H54 (cell line): Measurements from ENCODE around the gene ASB2.

ENCODE experiments used
- DNase-seq: peaks from one replicate; pipeline ENCODE4 v3.0.0; 2011; ENCODE audit warnings: low spot score, mixed read lengths; ENCODE audit not compliant: insufficient read length
- FAIRE-seq: peaks from 3 replicates; lab custom pipeline; 2011; peaks lifted over from hg19 to GRCh38; lab: Jason Lieb, UNC
- POLR2A ChIP-seq: IDR thresholded peaks from 2 replicates; pipeline ENCODE4 v1.6.1; 2011; ENCODE audit warnings: low read depth, mild to moderate bottlenecking, low read length

ASB2 gene, protein sequence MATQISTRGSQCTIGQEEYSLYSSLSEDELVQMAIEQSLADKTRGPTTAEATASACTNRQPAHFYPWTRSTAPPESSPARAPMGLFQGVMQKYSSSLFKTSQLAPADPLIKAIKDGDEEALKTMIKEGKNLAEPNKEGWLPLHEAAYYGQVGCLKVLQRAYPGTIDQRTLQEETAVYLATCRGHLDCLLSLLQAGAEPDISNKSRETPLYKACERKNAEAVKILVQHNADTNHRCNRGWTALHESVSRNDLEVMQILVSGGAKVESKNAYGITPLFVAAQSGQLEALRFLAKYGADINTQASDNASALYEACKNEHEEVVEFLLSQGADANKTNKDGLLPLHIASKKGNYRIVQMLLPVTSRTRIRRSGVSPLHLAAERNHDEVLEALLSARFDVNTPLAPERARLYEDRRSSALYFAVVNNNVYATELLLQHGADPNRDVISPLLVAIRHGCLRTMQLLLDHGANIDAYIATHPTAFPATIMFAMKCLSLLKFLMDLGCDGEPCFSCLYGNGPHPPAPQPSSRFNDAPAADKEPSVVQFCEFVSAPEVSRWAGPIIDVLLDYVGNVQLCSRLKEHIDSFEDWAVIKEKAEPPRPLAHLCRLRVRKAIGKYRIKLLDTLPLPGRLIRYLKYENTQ

DNA sequence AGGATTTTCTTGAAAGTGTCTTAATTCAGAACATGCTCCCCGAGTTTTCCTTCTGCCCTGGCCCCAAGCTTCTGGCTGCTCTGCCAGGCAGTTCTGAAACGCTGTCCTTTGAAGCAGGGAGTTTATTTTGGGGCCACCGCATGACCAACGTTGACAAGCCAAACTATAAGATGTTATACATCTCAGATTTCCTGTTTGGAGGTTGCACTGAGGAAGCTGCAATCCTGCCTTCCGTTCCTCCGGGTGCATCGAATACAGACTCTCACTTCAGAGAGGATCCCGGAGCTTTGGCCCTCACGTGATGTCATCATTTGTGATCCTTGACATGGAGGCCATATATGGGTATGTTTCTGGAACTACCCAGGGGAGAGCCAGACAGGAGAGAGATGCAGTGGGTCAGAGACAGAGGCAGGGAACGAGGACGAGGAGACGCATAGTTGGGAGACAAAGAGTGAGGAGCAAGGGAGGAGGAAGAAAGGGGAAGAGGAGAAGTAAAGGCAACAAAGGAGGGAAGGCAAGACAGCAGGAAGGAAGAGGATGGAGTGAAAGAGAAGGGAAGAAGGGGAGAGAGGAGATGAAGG, at the start of gene ASB2:
TSS of gene ASB2 (minus strand) at position 94 of the 581 bp plus-strand sequence. CDS start 12,031 bp downstream, outside the sequence.
- no peak for TF ChIP-seq POLR2A
- DNase-seq (no peak), FAIRE-seq (no peak)

DNA sequence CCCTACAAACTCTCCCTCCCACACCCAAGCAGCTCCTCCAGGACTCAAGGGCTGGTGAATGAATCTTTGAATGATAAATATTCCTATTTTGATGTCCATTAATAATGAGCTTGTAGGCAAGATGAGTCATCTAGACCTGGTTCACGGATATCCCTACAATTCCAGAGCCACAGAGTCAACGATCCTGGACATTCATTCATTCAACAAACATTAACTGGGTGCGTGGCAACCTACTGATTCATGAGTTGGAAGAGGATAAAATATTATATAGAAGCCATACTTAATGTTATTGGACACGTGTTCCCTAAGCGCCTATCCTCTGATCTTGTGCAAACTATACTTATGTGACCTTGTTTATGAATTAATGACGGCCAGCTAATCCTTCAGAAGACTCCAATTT, 49.4 kb upstream of the ASB2 start:
- FAIRE-seq, result no peak
- TF ChIP-seq POLR2A, result no peak
- DNase-seq, result no peak

DNA sequence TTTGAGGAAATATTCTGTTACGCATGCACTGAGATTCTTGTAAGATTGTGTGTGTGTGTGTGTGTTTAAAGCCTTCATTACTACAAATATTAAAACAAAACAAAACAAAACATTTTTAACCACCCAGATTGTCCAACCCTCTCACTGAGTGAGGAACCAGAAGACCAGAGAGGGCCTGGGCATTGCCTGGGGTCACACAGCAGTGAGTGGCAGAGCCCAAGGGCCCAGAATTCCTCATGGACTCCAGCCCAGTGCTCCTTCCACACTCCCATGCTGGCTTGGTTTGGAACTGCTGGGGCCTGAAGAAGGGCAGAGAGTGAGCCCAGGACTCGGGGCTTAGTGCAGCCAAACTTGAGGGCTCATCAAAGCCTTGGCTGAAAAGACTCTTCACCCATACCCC, 48.2 kb upstream of the ASB2 start:
- no peak for FAIRE-seq
- TF ChIP-seq POLR2A, result no peak
- DNase-seq, result no peak

DNA sequence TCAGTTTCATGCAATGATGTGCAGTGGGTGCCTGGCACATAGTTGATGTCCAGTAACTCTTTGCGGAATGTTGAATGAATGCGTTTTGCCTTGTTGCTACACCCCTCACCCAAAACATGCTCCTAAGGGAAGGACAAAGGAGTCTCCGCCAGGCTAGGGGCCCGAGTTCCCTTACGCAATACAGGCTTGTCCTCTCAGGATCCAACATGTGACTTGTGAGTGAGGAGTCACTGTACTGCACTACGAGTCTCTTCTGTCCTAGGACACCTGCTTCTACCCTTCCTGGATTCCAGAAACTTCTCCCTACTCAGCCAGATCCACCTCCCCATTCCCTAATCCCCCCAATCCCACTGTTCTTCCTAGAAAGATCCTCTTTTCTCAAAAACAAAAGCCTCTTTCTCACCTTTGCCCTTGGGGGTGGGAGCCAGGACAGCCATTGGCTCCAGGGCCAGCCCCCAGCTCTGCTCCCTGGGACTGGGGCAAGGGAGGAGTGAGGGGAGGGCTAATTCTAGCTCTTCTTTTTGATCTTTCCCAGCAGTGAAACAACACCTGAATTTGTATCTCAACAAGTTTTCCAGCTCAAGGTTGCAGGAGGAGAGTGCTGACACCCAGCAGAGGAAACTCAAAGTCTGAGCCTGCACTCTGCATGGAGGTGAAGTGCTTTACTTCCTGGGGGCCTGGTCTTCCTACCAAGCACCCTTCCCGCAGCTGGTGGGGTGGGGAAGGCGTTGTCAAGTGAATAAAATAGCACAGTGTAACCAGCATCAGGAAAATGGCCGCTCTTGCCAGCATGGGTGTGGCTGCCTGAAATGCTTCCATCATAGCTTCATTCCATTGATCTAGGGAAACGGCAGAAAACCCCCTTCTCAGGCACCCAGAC, 46.4 kb upstream of the ASB2 start:
- DNase-seq, result no peak
- no peak for TF ChIP-seq POLR2A
- FAIRE-seq, result no peak

DNA sequence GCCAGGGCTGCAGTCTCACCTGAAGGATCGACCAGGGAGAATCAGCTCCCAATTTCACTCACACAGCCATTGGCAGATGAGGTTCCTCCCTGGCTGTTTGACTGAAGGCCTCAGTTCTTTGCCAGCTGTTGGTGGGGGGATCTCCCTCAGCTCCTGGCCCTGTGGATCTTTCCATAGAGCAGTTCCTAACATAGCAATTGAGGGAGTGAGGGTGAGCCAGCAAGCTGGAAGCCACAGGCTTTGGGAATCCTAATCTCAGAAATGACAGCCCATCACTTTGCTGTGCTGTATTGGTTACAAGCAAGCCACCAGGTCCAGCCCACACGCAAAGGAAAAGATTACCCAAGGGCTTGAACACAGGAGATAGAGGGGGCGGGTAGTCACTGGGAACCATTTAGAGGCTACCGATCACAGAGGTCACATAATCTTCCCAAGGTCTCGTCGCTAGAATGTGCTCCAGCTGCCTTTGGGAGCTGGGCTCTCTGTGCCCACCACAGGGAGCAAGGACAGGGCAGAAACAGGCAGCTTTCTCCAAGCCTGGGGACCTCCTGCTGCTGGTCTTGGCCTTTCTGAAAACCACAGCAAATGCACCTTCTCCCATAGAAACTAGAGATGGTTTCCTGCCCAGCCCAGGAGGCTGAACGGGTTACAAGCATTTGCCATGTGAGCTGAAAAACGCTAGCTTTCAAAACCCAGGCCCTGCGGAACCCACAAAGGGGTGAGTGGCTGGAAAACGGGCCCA, 45.2 kb upstream of the ASB2 start:
- no peak for TF ChIP-seq POLR2A
- no peak for DNase-seq
- FAIRE-seq, result no peak

DNA sequence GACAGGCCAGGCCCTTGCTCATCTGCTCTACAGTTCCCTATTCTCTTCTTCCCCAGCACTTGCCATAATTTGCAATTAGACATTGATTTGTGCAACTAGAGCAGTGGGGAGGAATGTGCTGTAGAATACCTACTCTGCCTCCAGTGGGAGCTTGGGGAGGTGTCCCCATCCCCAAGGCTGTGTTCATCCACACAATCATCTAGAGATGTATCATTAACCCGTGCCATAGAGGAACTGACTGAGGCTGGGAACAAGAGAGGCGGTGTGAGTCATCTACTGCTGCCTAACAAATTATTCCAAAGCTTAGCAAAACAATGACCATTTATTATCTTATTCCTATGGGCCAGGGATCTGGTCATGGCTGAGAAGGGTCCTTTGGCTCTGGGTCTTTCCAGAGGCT, 44.6 kb upstream of the ASB2 start:
- DNase-seq (peak; percentile 57), FAIRE-seq (peak; percentile 85)
- no peak for TF ChIP-seq POLR2A

DNA sequence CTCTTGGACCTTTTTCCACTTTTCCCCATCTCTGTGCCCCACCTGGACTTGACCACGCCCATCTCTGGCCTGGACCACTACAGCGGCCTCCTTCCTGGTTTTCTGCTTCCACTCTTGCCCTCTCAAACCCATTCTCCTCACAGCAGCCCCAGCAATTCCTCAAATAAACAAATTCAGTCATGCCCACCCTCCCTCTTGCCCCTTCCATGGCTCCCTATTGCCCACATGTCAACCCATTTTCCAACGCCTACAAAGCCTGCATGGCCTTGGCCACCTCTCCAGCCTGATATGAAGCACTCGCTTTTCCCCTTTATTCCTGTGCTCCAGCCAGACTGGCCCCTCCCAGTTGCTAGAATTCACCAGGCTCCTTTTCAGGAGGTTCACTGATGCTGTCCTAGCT, 43.9 kb upstream of the ASB2 start:
- TF ChIP-seq POLR2A, result no peak
- FAIRE-seq (no peak), DNase-seq (no peak)

DNA sequence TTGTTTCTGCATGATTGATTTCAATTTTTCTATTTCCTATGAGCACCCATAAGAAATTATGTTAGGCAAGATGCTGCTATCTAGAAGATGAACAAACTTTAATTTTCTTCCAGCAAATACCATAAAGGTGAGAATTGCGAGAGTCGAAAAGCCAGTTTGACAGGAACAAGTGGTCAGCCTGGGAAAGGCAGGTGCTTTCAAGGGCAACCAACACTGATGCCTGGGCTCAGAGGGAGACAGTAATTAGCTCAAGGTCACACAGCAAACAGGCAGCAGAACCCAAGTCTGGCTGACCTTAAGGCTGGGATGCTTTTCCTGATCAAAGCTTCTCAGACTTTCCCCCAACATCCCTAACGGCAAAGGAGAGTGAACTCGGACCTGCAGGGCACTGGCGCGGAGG, 43.0 kb upstream of the ASB2 start:
- FAIRE-seq (no peak), DNase-seq (no peak)
- TF ChIP-seq POLR2A, result no peak

DNA sequence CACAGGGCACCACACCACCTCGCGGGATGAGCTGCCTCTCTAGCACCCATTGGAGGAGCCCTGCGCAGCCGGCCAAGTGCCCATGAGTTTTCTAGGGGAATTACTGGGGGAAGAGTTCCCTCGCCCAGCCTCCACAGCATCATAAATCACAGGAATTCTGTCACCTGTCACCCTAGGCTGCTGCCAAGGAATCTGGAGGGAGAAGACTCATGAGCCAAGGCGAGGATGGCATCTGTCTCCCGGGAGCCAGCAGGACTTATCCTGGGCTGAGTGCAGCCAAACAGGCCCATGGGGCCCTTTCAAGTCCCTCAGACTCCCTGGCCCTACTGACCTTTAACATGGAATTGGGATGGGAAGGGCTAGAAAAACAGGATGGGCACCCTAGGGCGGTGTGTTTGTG, 41.9 kb upstream of the ASB2 start:
- DNase-seq (no peak), FAIRE-seq (no peak)
- TF ChIP-seq POLR2A, result no peak

DNA sequence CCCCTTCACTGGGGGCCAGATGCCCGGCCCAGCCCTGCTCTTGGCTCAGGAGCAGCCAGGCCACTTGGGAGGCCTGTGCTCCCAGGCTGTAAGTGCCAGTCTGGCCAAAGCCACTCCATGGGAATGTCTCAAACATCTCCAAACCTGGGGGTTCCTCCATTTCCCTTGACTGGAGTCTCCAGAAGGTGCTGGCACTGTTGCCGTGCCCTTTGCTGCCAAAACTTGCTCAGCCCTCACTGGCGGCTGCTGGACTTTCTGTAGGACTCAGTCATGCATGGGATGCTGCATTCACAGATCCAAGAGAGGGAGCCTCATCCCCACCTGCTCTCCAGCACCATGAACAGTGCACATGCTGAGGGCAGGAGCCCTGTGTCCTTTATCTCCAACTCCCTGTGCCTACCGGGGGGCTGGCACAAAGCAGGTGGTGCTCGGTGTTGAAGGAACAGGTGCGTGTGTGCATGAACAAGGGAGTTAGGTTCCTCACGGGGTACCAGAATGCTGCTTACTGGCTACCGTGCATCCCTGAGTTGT, 40.1 kb upstream of the ASB2 start:
- no peak for TF ChIP-seq POLR2A
- FAIRE-seq (no peak), DNase-seq (no peak)

DNA sequence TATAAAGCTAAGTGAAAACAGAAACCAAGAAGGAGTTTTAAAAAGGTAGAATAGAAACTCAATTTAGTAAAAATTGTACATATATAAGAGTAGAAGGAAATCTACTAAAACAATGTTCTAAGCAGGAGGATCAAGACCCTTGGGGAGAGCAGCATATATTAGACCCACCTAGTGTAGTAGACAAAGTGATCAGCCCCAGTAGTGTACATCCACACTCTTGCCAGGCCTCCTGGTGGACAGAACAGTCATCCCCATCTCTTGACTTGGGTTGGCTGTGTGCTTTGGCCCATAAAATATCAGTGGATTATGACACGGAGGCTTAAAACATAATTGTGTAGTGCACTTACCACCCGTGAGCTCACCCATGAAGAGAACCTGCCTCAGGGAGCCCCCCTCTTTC, 38.9 kb upstream of the ASB2 start:
- FAIRE-seq, result no peak
- no peak for DNase-seq
- no peak for TF ChIP-seq POLR2A

DNA sequence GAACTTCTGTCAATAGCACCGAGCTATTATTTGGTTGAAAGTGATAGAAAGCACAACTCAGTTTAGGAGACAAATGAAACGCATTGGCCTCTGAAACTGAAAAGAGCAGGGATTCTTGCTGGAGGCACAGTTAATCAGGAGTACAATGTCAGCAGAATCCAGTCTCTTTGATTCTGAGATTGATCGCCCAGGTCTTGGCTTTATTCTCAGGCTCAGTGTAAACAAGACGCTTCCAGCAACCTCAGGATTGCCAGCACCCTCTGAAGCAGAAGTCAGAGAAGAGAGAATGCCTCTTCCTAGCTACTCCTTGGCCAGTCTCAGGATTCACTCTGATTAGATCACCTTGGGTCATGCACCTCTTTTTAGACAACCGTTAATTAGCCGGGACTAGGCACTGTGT, 38.0 kb upstream of the ASB2 start:
- DNase-seq (no peak), FAIRE-seq (no peak)
- TF ChIP-seq POLR2A, result no peak

DNA sequence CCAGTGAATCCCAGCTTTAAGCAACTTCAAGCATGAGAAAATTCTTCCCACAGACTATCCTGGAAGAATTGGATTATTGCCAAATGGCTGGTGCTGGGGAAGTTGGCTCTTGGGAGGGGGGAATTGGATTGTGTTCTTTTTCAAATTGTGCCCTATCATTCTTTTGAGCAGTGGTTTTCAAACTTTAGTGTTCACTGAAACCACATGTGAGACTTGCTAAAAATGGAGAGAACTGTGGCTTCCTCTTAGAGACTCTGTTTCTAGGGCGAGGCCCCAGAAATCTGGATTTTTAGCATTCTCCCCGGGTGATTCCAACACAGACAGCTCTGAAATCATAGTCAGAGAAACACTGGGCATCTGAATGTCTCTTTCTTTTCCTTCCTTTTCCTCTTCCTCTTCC, 35.4 kb upstream of the ASB2 start:
- no peak for TF ChIP-seq POLR2A
- no peak for DNase-seq
- FAIRE-seq, result peak; percentile 30
